T-helper 2 cell treated with Interferon-gamma antibody and Interleukin-4, amounts not matched to agents 5 μg/mL and 100 μg/mL, for 36 hours (primary cell): ENCODE results near the gene ZZZ3.
"Not testable (repeated sequence)": the region's sequence is repeated elsewhere in the genome, so short reads cannot be mapped to it uniquely, and the experiment has no call there.

ENCODE experiments used
- DNase-seq: peaks from one replicate; pipeline ENCODE4 v3.0.0; 2021; ENCODE audit warnings: low spot score
- H3K27ac Mint-ChIP-seq: one replicate; pipeline ENCODE4 v1.8.0; 2021; ENCODE audit warnings: mild to moderate bottlenecking, mixed read lengths
- H3K27me3 Mint-ChIP-seq: one replicate; pipeline ENCODE4 v1.8.0; 2021; ENCODE audit warnings: low read depth, mixed read lengths
- H3K36me3 Mint-ChIP-seq: one replicate; pipeline ENCODE4 v1.8.0; 2021; ENCODE audit warnings: low read depth, mixed read lengths
- H3K4me1 Mint-ChIP-seq: one replicate; pipeline ENCODE4 v1.8.0; 2021; ENCODE audit warnings: low read depth, mixed read lengths
- H3K4me3 Mint-ChIP-seq: one replicate; pipeline ENCODE4 v1.8.0; 2022; ENCODE audit warnings: mild to moderate bottlenecking, moderate library complexity, mixed read lengths
- H3K9me3 Mint-ChIP-seq: one replicate; pipeline ENCODE4 v1.8.0; 2021; ENCODE audit warnings: mixed read lengths

The ZZZ3 gene

GRCh38 chr1:77655431-77655974 is 27.0 kb downstream of the ZZZ3 start:
- no peak overlapping the region for H3K4me3 Mint-ChIP-seq
- peaks cover 33% of the 10 kb centered on the region for H3K36me3 Mint-ChIP-seq
- peaks cover 16% of the 10 kb centered on the region for H3K9me3 Mint-ChIP-seq
- H3K27ac Mint-ChIP-seq, result no peak overlapping the region
- no peaks in the 10 kb centered on the region for H3K4me1 Mint-ChIP-seq
- no peaks in the 10 kb centered on the region for H3K27me3 Mint-ChIP-seq
- DNase-seq, result no peak

- no peak overlapping the region for H3K4me3 Mint-ChIP-seq
- DNase-seq, result no peak
- H3K36me3 Mint-ChIP-seq, result peaks cover 53% of the 10 kb centered on the region
- peaks cover 33% of the 10 kb centered on the region for H3K9me3 Mint-ChIP-seq
- H3K27me3 Mint-ChIP-seq, result no peaks in the 10 kb centered on the region
- H3K27ac Mint-ChIP-seq, result no peak overlapping the region
- no peaks in the 10 kb centered on the region for H3K4me1 Mint-ChIP-seq
Observed at GRCh38 chr1:77652970-77653516, 29.4 kb downstream of the ZZZ3 start.

GRCh38 chr1:77652268-77652667 is 30.2 kb downstream of the ZZZ3 start:
- peaks cover 33% of the 10 kb centered on the region for H3K9me3 Mint-ChIP-seq
- H3K4me1 Mint-ChIP-seq, result no peaks in the 10 kb centered on the region
- no peaks in the 10 kb centered on the region for H3K27me3 Mint-ChIP-seq
- no peak for DNase-seq
- peaks cover 55% of the 10 kb centered on the region for H3K36me3 Mint-ChIP-seq
- no peak overlapping the region for H3K27ac Mint-ChIP-seq
- no peak overlapping the region for H3K4me3 Mint-ChIP-seq

- no peak overlapping the region for H3K4me3 Mint-ChIP-seq
- H3K36me3 Mint-ChIP-seq, result peaks cover 67% of the 10 kb centered on the region
- H3K4me1 Mint-ChIP-seq, result no peaks in the 10 kb centered on the region
- H3K9me3 Mint-ChIP-seq, result peaks cover 33% of the 10 kb centered on the region
- DNase-seq, result no peak
- no peak overlapping the region for H3K27ac Mint-ChIP-seq
- H3K27me3 Mint-ChIP-seq, result no peaks in the 10 kb centered on the region
Observed at GRCh38 chr1:77649127-77649526, 33.3 kb downstream of the ZZZ3 start.

- not testable (repeated sequence) for H3K4me3 Mint-ChIP-seq, H3K27ac Mint-ChIP-seq, H3K4me1 Mint-ChIP-seq, H3K27me3 Mint-ChIP-seq, DNase-seq
- Mint-ChIP-seq H3K9me3 (peaks cover 24% of the 10 kb centered on the region), H3K36me3 (peaks cover 52% of the 10 kb centered on the region)
Observed at GRCh38 chr1:77646224-77646623, 36.2 kb downstream of the ZZZ3 start.

GRCh38 chr1:77643456-77643855 is 39.0 kb downstream of the ZZZ3 start:
- Mint-ChIP-seq H3K36me3 (peaks cover 41% of the 10 kb centered on the region), H3K4me3 (no peak overlapping the region), H3K27ac (no peak overlapping the region), H3K27me3 (no peaks in the 10 kb centered on the region), H3K9me3 (peaks cover 2% of the 10 kb centered on the region), H3K4me1 (peaks cover 6% of the 10 kb centered on the region)
- DNase-seq, result no peak

- no peak for DNase-seq
- peaks cover 39% of the 10 kb centered on the region for H3K36me3 Mint-ChIP-seq
- no peaks in the 10 kb centered on the region for H3K9me3 Mint-ChIP-seq
- H3K27ac Mint-ChIP-seq, result no peak overlapping the region
- no peaks in the 10 kb centered on the region for H3K27me3 Mint-ChIP-seq
- H3K4me1 Mint-ChIP-seq, result peaks cover 8% of the 10 kb centered on the region
- H3K4me3 Mint-ChIP-seq, result no peak overlapping the region
Observed at GRCh38 chr1:77642941-77643340, 39.5 kb downstream of the ZZZ3 start.

- no peak for DNase-seq
- Mint-ChIP-seq H3K4me1 (peaks cover 9% of the 10 kb centered on the region), H3K27ac (no peak overlapping the region), H3K9me3 (no peaks in the 10 kb centered on the region), H3K4me3 (no peak overlapping the region), H3K36me3 (peaks cover 38% of the 10 kb centered on the region), H3K27me3 (no peaks in the 10 kb centered on the region)
Observed at GRCh38 chr1:77642196-77642595, 40.3 kb downstream of the ZZZ3 start.

GRCh38 chr1:77639557-77640069 is 42.8 kb downstream of the ZZZ3 start:
- Mint-ChIP-seq H3K36me3 (peaks cover 22% of the 10 kb centered on the region), H3K4me1 (peaks cover 10% of the 10 kb centered on the region), H3K9me3 (no peaks in the 10 kb centered on the region), H3K27ac (no peak overlapping the region), H3K27me3 (no peaks in the 10 kb centered on the region), H3K4me3 (no peak overlapping the region)
- no peak for DNase-seq

GRCh38 chr1:77639056-77639455 is 43.4 kb downstream of the ZZZ3 start:
- Mint-ChIP-seq H3K27ac (no peak overlapping the region), H3K36me3 (peaks cover 25% of the 10 kb centered on the region), H3K4me1 (peaks cover 10% of the 10 kb centered on the region), H3K9me3 (no peaks in the 10 kb centered on the region), H3K4me3 (no peak overlapping the region), H3K27me3 (no peaks in the 10 kb centered on the region)
- DNase-seq, result no peak

- H3K9me3 Mint-ChIP-seq, result no peaks in the 10 kb centered on the region
- peaks cover 38% of the 10 kb centered on the region for H3K36me3 Mint-ChIP-seq
- H3K4me3 Mint-ChIP-seq, result no peak overlapping the region
- H3K27ac Mint-ChIP-seq, result no peak overlapping the region
- peaks cover 21% of the 10 kb centered on the region for H3K4me1 Mint-ChIP-seq
- DNase-seq, result no peak
- no peaks in the 10 kb centered on the region for H3K27me3 Mint-ChIP-seq
Observed at GRCh38 chr1:77636864-77637263, 45.6 kb downstream of the ZZZ3 start.
